Measurements from ENCODE around the gene VPS51. TPM values are rescaled to one million over a fixed set of nuclear protein-coding genes. Genes with fewer than 3 reads are reported as not detected.
"Not testable (repeated sequence)": the region's sequence is repeated elsewhere in the genome, so short reads cannot be mapped to it uniquely, and the experiment has no call there.

Gene VPS51
- total RNA-seq, 1 donor = 657 TPM

- DNase-seq (ENCODE audit: low read depth in 2 of 3, low spot score in 2 of 3) = no peak
Observed at GRCh38 chr11:65118097-65118837, 22.3 kb downstream of the VPS51 start.

- DNase-seq (ENCODE audit: low read depth in 2 of 3, low spot score in 2 of 3) = not testable (repeated sequence)
Observed at GRCh38 chr11:65118891-65119669, 23.1 kb downstream of the VPS51 start.

- no peak for DNase-seq (ENCODE audit: low read depth in 2 of 3, low spot score in 2 of 3)
Observed at GRCh38 chr11:65119670-65119995, 23.6 kb downstream of the VPS51 start.

GRCh38 chr11:65120831-65121230 is 24.8 kb downstream of the VPS51 start:
- no peak for DNase-seq (ENCODE audit: low read depth in 2 of 3, low spot score in 2 of 3)

GRCh38 chr11:65121447-65121864 is 25.4 kb downstream of the VPS51 start:
- peak in 1 of 3 donors; percentile 31 for DNase-seq (ENCODE audit: low read depth in 2 of 3, low spot score in 2 of 3)

GRCh38 chr11:65121865-65122696 is 26.1 kb downstream of the VPS51 start, which contains the start of the genes FAU and MRPL49:
TSS of gene FAU (minus strand) at chr11:65122134. CDS start at chr11:65121813, 321 bp downstream.
TSS of gene MRPL49 (plus strand) at chr11:65122321. CDS start at chr11:65122347, 26 bp downstream.
- DNase-seq (ENCODE audit: low read depth in 2 of 3, low spot score in 2 of 3) = peak; percentile 92 to 99 (median 98)

- DNase-seq (ENCODE audit: low read depth in 2 of 3, low spot score in 2 of 3) = no peak
Observed at GRCh38 chr11:65124480-65125196, 28.6 kb downstream of the VPS51 start.

GRCh38 chr11:65125197-65126056 is 29.4 kb downstream of the VPS51 start:
- DNase-seq (ENCODE audit: low read depth in 2 of 3, low spot score in 2 of 3) = no peak

- no peak for DNase-seq (ENCODE audit: low read depth in 2 of 3, low spot score in 2 of 3)
Observed at GRCh38 chr11:65126624-65127274, 30.7 kb downstream of the VPS51 start.

- DNase-seq (ENCODE audit: low read depth in 2 of 3, low spot score in 2 of 3) = no peak
Observed at GRCh38 chr11:65127473-65128181, 31.6 kb downstream of the VPS51 start.

- DNase-seq (ENCODE audit: low read depth in 2 of 3, low spot score in 2 of 3) = no peak
Observed at GRCh38 chr11:65128182-65129145, 32.5 kb downstream of the VPS51 start.

GRCh38 chr11:65129649-65130441 is 33.8 kb downstream of the VPS51 start:
- no peak for DNase-seq (ENCODE audit: low read depth in 2 of 3, low spot score in 2 of 3)

- DNase-seq (ENCODE audit: low read depth in 2 of 3, low spot score in 2 of 3) = no peak
Observed at GRCh38 chr11:65130631-65131416, 34.8 kb downstream of the VPS51 start.

GRCh38 chr11:65131417-65131776 is 35.4 kb downstream of the VPS51 start:
- DNase-seq (ENCODE audit: low read depth in 2 of 3, low spot score in 2 of 3) = no peak

GRCh38 chr11:65131895-65132237 is 35.9 kb downstream of the VPS51 start:
- no peak for DNase-seq (ENCODE audit: low read depth in 2 of 3, low spot score in 2 of 3)
